Mesenteric fat pad (tissue), 1 donor: ENCODE data around the gene AMIGO3. TPM values are rescaled to one million over a fixed set of nuclear protein-coding genes. Genes with fewer than 3 reads are reported as not detected.
A peak's percentile ranks its signal among the peaks of the same experiment; 100 is the strongest.

Experiments used
- DNase-seq: peaks from one replicate; pipeline ENCODE4 v3.0.0-alpha.2; 2020; ENCODE audit warnings: low spot score
- total RNA-seq: library from RNA; stranded (reverse); fragmentation: NEBNext Ultra II Directional; extraction: Animal tissue kit (Norgen Biotek cat#: 25700); gene quantifications from one replicate; pipeline ENCODE4 v1.2.1, GENCODE V29; 2021
- donor health status: DM: yes; HTN: yes; CAD: no.

The AMIGO3 gene
- total RNA-seq, 1 donor from 2014 or later: not detected

DNA sequence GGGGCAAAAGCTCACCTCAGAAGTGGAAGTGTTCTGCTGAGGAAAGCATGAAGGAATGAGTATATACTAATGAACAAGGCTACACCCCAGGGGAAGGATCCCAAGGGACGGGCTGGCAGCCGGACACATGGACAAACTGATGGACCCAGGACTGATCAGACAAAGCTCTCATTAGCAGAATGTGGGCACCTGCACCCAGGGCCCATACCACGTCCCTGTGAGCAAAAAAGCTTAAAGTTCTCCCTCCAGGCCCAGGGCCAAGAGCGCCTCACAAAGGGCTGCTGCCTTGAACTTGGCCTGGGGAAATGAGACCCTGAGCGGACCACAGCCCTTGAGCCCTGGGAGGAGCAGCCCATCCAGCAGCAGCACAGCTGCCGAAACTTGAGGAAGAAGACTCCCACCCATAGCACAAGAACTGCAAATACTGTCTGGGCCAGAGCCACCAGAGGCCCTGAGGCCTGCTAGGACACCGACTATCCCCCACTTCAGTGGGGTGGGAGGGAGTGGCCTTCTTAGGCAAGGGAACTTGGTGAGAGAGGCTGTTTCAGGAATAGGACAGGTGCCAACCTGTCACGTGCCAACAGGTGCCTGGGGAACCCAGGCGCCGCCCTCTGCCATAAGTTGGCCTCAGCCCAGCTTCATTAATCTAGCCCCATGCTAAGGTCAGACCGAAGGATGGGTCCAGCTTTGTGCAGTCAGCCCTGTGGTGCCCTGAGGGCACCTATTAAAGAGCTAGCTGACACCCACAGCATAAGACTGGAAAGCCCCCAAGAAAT, 6.6 kb upstream of the AMIGO3 start:
- DNase-seq: no peak

DNA sequence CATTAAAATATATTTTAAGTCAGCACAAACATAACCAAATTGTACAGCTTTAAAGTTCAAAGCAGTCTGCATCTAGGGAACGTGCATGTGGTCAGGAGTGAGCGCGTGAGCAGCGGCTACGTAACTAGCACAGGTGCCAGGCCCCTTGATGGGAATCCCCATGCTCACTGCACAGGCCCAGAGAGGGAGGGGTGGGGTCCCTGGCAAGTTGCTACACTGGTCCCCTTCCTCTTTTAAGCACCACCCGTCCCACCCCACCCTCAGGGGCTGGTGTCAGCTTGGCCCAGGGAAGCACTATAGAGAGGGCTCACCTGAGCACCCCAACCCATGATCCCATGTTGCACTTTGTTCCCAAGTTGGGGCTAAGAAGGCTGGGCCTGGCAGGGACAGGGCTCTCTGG, 5.1 kb upstream of the AMIGO3 start:
- DNase-seq: no peak

DNA sequence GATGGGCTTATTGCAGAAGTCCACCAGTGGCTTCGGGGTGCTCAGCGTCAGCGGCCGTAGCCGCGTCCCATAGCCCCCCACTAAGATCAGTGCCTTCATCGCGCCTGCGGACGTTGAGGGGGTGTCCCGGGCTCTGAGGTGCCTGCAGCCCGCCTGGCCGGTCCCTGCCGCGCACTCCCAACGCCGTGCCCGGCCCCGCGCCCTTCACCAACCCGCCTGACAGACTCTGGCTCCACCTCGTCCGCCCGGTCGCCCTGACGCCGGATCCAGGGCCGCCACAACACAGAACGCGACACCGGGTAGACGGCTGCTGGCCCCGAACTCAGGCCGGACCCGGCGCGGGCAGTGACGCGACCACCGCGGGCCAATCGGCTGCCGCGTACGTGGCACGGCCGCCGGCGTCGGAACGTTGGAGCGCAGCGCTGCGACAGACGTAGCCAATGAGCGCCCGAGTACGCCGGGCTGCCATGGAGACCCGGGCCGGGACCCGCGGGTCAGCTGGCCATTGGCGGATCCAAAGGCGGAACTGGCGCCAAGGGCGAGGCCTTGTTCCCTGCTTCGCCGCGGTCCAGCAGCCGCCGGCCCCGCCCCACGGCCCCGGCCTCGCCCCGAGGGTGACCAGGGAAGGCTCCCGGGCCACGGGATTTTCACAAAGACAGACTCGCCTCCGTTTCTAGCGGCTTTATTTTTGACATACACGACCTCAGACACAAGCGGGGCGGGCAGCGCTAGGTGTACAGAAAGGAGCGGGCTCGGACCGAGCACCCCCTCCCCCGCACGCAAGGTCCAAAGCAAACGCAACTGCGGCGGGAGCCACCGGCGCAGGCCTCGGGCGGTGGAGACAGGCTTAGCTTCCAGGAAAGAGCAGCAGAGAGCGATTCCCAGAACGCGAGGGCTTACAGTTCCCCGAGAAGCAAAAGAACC, 4.4 kb upstream of the AMIGO3 start, which contains the start of gene GMPPB:
TSS of gene GMPPB (minus strand) at position 324 of the 924 bp plus-strand sequence. CDS start at position 99, 225 bp downstream.
- peak; percentile 99 for DNase-seq

DNA sequence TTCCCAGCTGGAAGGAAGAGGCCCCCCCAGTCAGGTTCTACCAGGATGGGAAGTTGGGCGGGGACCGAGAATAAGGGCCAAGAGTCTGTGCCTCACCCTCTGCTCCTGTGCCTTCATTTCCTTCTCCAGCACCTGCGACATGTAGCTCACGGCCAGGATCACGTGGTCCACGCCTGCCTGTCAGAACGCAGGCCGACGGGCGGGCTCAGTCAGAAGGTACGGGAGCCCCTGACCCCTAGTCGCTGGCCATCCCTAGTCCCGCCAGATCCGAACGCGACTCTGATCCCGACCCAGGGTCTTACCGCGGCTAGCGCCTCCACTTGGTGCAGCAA, 3.8 kb upstream of the AMIGO3 start:
- peak; percentile 91 for DNase-seq

DNA sequence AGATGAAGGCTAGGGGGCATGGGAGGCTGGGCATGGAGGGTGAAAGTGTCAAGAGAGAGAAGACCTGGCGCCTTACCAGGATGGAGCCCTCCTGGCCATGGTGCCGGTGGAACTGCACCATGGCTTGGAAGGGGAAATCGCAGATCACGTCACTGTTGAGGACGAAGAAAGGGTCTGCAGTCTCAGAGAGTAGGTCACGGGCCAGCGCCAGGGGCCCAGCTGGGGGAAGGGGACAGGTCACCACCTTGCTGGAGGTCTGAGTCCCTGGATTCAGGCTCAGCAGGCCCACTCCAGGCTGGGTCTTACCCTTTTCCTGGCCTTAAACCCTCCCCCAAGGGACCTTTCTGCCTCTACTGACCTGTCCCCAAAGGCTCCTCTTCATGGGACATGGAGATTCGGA, 3.4 kb upstream of the AMIGO3 start:
- no peak for DNase-seq

DNA sequence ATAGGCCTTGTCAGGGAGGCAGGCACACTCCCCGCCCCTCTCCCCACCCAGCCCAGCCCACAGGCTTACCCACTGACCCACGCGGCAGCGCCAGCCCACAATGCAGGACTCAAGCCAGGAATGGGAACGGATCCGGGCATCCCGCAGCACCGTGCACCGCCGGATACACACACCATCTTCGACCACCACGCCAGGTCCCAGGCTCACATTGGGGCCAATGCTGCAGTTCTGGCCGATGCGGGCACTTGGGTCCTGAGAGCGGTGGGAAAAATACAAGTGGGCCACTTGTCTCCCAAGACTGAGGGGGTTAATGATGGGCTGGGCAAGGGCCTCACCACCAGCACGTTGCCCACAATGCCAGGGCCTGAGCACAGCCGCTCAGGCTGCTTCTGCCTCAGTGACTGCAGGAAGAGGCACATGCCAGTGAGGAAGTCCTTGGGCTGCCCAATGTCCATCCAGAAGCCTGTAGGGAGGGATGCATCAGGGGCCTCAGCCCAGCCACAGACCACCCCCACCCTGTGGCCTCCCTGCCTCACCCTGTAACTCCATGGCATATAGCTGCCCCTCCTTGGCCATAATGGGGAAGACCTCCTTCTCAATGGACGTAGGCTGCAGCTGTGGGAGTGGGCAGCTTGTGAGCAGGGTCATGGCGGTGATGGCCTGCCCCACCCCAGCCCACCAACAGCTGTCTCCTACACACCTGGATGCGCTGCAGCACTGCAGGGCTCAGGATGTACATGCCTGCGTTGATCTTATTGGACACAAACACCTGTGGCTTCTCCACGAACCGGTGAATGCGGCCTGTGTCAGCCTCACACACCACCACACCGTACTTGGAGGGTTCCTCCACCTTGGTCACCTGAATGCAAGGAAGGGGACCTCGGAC, 2.7 kb upstream of the AMIGO3 start:
- peak; percentile 82 for DNase-seq

DNA sequence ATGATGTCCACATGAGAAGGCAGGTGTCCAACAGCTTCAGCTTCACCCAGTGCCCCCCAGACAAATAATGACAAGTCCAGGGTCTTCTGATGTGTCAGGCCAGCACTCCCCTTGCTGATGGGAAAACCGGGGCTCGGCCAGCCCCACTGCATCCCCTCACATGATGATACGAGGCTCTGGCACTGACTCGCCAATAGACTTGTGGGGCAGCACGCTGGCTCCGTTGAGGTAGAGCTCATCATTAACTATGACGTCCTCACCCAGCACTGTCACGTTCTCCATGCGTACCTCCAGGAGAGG, 2.1 kb upstream of the AMIGO3 start:
- peak; percentile 83 for DNase-seq

DNA sequence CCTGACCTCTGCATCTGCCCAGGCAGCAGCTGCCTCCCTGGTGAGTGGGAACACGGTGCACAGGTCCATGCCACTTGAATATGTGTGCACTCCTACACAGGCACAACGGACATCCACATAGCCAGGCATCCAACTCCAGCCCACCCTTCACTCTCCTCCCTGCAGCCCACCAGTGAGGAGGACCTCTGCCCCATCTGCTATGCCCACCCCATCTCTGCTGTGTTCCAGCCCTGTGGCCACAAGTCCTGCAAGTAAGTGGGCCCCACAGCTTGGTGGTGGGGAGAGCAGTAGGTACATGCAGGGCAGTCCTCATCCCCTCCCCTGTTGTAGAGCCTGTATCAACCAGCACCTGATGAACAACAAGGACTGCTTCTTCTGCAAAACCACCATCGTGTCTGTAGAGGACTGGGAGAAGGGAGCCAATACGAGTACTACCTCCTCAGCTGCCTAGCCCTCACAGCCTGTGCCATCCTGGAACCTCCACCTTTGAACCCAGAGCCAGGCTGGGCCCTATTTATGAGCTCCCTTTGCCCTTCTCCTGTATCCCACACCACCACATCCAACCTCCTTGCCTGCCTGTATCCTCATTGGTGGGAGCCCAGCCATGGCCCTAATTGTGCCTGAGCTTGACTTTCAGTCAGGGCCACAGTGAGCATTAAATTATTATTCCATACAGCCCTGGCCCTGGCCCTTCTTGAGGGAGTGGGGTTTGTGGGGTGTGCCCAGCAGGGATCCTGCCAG, 1.5 kb upstream of the AMIGO3 start:
- DNase-seq: peak; percentile 45

DNA sequence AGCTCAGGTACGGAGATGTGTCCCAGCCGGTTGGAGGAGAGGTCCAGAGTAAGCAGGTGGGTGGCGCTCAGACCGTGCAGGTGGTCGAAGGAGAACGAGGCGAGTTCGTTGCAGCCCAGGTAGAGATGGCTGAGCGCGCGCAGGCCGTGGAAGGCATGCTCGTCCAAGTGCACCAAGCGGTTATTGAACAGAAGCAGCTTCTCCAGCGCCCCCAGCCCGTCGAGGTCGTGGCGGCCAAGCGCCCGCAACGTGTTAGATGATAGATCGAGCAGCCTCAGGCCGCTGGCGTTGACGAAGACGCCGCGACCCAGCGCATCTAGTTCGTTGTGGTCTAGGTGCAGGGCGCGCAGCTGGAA, 648 bp downstream of the AMIGO3 start:
- DNase-seq: no peak

DNA sequence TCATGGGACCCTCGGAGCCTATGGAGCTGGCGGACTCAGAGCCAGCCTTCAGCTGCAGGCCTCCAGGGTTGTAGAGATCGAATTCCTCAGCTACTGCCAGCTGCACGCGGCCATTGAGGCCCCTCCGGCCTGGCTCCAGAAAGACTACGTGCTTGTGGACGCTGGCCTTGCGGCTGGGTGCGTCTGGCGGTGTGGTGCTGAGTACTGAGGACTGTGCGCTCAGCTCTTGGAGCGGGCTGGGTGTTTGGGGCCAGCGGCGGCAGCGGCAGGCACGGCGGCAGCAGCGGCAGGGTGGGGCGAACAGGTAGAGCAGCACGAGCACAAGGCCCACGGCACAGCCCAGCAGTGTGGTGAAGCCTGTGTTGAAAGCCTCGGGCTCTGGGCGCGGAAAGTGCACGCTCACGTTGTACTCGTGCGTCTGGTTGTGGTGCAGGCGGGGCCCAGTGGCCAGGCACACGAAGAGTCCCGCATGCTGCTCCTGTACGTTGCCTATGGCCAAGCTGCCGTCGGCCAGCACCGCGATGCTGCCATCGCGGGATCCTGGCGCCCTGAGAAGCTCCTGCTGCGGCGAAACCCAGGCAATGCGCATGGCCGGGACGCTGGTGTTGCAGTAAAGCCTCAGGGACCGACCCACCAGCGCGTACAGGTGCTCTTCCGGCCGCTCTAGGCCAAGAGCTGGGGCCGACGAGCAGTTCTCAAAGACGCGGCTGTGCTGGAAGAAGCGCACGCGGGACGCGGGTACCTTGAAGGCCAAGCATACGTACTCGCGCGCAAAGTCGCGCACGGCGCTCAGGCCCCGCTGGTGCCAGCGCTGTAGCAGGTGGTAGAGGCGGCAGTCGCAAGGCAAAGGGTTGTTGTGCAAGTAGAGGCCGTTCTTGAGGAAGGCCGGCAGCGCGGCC, 1.3 kb downstream of the AMIGO3 start:
- DNase-seq: peak; percentile 83

DNA sequence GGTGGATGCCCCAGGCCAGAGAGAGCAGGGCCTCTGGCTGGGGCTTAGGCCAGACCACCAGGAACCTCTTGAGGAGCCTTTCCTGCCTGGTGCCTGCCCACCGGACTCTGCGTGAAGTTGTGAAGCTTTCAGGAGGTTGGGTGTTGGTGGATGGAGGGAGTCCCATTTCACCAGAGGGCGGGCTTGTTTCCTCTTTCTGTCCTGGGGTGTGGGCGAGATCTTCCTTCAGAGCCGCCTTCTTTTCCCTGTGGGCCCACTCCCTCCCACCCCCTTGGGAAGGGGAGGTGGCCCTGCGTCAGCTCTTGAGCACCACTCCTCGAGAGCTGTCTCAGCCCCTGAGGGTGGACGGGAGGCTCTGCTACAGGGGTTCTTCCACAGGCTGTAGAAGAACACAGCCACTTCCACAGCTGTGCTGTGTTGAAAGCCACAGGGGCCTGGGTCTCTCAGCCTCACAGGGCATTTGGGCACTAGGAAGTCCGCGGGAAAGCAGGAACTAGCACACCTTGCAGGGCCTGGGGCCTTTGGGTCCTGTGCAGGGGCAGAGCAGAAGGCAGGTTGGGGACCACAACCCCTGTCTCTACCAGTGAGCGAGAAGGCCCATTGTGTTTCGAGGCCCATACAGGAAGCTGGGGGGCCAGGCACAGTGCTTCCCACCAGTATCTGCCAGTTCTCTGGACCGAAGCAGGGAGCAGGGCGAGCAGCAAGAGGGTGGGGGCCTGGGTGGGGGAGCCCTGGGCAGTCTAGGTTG, 2.1 kb downstream of the AMIGO3 start:
- DNase-seq: peak; percentile 81

DNA sequence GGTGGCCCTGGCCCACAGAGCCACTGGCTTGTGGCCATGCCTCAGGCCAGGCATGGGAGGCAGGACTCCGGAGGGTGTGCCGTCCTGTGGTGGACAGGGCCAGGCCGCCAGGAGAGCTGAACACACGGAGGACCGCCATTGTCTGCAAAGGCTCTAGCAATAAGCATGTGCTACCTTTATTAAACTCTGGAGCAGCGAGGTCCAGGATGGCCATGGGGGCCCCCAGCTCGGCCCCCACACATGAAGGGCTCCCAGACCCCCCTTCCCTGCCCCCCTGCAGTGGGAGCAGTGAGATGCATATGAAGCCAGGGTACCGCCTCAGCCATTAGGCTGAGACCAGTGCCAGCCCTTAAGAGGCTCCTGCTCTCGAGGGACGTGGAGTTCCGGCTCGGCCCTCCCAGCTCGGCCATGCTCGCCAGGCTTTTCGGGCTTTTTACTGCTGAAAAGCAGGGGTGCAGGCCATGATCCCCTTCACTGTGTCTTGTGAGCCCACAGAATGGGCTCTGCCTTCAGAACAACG, 2.7 kb downstream of the AMIGO3 start:
- DNase-seq: peak; percentile 68

DNA sequence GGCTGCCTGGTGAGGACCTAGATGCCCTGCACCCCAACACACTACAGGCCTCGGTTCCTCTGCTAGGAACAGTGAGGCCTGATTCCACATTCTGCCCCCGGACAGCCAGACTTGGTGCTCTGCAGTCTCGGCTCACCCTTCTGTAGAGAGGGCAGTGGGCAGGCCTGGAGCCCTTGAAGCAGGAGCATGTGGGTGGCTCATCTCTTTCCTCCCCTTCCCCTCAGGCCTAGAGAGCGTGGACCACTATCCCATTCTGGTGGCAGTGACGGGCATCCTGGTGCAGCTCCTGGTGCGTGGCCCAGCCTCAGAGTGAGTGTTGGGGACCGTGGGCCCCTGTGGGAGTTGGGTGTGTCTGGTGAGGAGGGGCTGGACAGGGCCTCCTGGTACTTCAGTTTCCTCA, 3.3 kb downstream of the AMIGO3 start:
- peak; percentile 88 for DNase-seq

DNA sequence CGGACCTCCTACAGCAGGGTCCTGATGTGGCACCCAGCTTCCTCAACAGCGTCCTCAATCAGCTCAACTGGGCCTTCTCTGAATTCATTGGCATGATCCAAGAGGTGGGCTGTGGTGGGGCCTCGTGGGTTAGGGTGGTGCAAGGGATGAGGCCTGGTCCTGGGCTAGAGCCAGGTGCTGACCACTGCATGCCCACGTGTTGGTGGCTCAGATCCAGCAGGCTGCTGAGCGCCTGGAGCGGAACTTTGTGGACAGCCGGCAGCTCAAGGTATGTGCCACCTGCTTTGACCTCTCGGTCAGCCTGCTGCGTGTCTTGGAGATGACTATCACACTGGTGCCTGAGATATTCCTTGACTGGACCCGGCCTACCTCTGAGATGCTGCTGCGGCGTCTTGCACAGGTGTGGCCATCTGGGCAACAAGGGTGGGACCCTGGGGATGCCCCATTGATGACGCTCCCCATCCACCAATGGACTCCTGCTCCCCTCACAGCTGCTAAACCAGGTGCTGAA, 3.8 kb downstream of the AMIGO3 start:
- peak; percentile 81 for DNase-seq

DNA sequence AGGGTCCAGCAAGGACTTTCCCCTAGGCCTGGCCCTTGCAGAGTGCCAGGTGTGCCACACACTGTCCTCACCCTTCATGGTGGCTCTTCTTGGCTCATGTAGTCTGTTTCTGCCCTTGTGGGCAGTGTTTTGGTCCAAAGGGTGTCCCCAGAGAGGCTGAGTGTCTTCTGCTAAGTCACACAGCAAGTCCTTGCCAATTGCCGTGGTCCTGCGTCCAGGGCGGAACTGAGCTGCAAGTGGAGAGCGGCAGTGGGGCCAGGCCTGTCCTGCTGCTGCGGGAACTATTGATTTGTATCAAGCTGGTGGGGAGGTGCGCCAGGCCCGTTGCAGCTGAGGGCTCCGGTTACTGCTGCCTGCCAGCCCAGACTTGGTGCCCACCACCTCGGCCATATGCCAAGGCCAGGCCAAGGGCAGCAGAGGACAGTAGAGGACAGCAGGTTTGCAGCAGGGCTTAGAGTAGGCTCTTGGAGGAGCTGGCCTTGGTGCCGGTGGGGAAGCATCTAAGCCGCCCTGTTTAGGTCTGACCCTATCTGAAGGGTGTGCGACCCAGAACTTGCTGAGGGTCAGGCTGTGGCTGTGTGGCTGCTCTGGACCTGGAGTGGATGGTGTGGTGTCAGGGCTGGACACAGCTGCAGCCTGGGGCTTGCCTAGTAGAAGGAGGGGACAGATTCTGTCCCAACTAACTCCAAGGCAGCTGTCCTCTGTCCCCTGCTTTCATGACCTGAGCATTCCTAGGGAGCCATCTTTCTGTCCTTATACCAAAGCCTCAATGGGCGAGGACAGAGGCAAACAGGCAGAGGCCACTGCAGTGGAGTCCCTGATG, 4.5 kb downstream of the AMIGO3 start:
- DNase-seq: no peak

DNA sequence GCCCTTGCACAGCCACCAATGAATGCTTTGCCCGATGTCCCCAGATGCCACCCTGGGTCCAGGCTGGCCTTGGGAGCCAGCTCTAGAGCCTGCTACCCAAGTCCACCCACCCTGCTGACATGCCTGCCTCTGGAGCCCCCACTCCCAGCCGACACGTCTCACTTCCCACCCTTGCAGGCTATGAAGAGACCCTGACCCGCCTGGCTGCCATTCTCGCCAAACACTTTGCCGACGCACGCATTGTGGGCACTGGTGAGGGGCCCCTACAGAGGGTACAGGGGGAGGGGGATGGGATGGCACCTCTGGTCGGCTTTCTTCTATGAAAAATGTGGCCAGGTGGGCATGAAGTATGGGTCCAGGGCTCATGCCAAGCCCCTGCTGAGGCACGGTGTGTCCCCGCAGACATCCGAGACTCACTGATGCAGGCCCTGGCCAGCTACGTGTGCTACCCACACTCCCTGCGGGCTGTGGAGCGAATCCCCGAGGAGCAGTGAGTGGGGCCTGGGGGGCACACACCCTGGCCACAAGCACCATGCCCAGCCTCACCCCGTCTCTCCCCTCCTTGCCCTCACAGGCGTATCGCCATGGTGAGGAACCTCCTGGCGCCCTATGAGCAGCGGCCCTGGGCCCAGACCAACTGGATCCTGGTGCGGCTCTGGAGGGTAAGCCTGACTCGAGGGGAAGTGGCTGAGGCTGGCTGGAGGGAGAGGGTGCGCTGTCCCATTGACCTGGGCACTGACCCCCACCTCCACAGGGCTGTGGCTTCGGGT, 6.0 kb downstream of the AMIGO3 start:
- no peak for DNase-seq
